H9 (cell line): ENCODE results near the gene R3HDM4. TPM values are rescaled to one million over a fixed set of nuclear protein-coding genes. Genes with fewer than 3 reads are reported as not detected.

Experiments
- DNase-seq: peaks from one replicate; pipeline ENCODE4 v3.0.0-alpha.2; 2017
- H2AFZ ChIP-seq: one replicate; pipeline ENCODE4 v1.6.1; 2013; ENCODE audit warnings: mild to moderate bottlenecking, low read length, control low read depth, moderate library complexity
- H2AK5ac ChIP-seq: 2 replicates; pipeline ENCODE4 v1.6.1; 2013; ENCODE audit warnings: low read length, control low read depth, mixed read lengths; ENCODE audit not compliant: insufficient read length
- H2BK120ac ChIP-seq: one replicate; pipeline ENCODE4 v1.6.1; 2013; ENCODE audit warnings: low read depth, mild to moderate bottlenecking, low read length, control low read depth, inconsistent platforms; ENCODE audit not compliant: poor library complexity, severe bottlenecking
- H2BK12ac ChIP-seq: 2 replicates; pipeline ENCODE4 v1.6.1; 2013; ENCODE audit warnings: low read length, control low read depth, mixed read lengths, low read depth; ENCODE audit not compliant: insufficient read length
- H2BK15ac ChIP-seq: 2 replicates; pipeline ENCODE4 v1.6.1; 2013; ENCODE audit warnings: low read depth, low read length, control low read depth
- H2BK20ac ChIP-seq: one replicate; pipeline ENCODE4 v1.6.1; 2013; ENCODE audit warnings: low read depth, mild to moderate bottlenecking, low read length, control low read depth, inconsistent platforms; ENCODE audit not compliant: poor library complexity, severe bottlenecking
- H2BK5ac ChIP-seq: 2 replicates; pipeline ENCODE4 v1.6.1; 2013; ENCODE audit warnings: low read length, control low read depth, mixed read lengths; ENCODE audit not compliant: insufficient read length
- H3K14ac ChIP-seq: 2 replicates; pipeline ENCODE4 v1.6.1; 2013; ENCODE audit warnings: low read length, control low read depth; ENCODE audit not compliant: insufficient read depth
- H3K18ac ChIP-seq: 2 replicates; pipeline ENCODE4 v1.6.1; 2013; ENCODE audit warnings: low read depth, mild to moderate bottlenecking, mixed read lengths, low read length, control low read depth; ENCODE audit not compliant: insufficient read length
- H3K23ac ChIP-seq: 2 replicates; pipeline ENCODE4 v1.6.1; 2013; ENCODE audit warnings: low read length, control low read depth, mixed read lengths, low read depth; ENCODE audit not compliant: insufficient read length
- H3K23me2 ChIP-seq: 2 replicates; pipeline ENCODE4 v1.6.1; 2013; ENCODE audit warnings: low read depth, mild to moderate bottlenecking, mixed read lengths, low read length, control low read depth; ENCODE audit not compliant: insufficient read length, poor library complexity, severe bottlenecking
- H3K27ac ChIP-seq: 2 replicates; pipeline ENCODE4 v1.5.1; 2013; ENCODE audit warnings: low read length, control low read depth, mixed read lengths, low read depth; ENCODE audit not compliant: insufficient read length
- H3K27me3 ChIP-seq: 2 replicates; pipeline ENCODE4 v1.6.1; 2013; ENCODE audit warnings: low read length, control low read depth, inconsistent platforms; ENCODE audit not compliant: insufficient read depth
- H3K4ac ChIP-seq: 2 replicates; pipeline ENCODE4 v1.6.1; 2013; ENCODE audit warnings: low read depth, mild to moderate bottlenecking, control low read depth, inconsistent platforms, low read length, moderate library complexity
- H3K4me1 ChIP-seq: 2 replicates; pipeline ENCODE4 v1.6.1; 2013; ENCODE audit warnings: low read length, control low read depth, inconsistent platforms; ENCODE audit not compliant: insufficient read depth
- H3K4me2 ChIP-seq: 2 replicates; pipeline ENCODE4 v1.6.1; 2013; ENCODE audit warnings: low read length, control low read depth, mixed read lengths; ENCODE audit not compliant: insufficient read length, insufficient read depth
- H3K56ac ChIP-seq: 2 replicates; pipeline ENCODE4 v1.6.1; 2013; ENCODE audit warnings: low read depth, mild to moderate bottlenecking, mixed read lengths, low read length, control low read depth; ENCODE audit not compliant: insufficient read length
- H3K79me1 ChIP-seq: 2 replicates; pipeline ENCODE4 v1.6.1; 2013; ENCODE audit warnings: low read depth, mild to moderate bottlenecking, moderate library complexity, low read length, control low read depth, inconsistent platforms; ENCODE audit not compliant: insufficient read depth, poor library complexity, severe bottlenecking
- H3K79me2 ChIP-seq: 2 replicates; pipeline ENCODE4 v1.6.1; 2013; ENCODE audit warnings: low read length, control low read depth, inconsistent platforms; ENCODE audit not compliant: insufficient read depth
- H3K9ac ChIP-seq: 2 replicates; pipeline ENCODE4 v1.6.1; 2013; ENCODE audit warnings: low read length, control low read depth, mixed read lengths; ENCODE audit not compliant: insufficient read length; ENCODE audit errors: extremely low read depth
- H3K9me3 ChIP-seq: one replicate; pipeline ENCODE4 v1.6.1; 2013; ENCODE audit warnings: low read depth, low read length, inconsistent platforms; ENCODE audit not compliant: control insufficient read depth
- H3T11ph ChIP-seq: one replicate; pipeline ENCODE4 v1.6.1; 2013; ENCODE audit warnings: mild to moderate bottlenecking, low read length, control low read depth, inconsistent platforms
- H4K20me1 ChIP-seq: one replicate; pipeline ENCODE4 v1.6.1; 2013; ENCODE audit not compliant: control insufficient read depth, insufficient read length, insufficient read depth
- H4K5ac ChIP-seq: 2 replicates; pipeline ENCODE4 v1.6.1; 2013; ENCODE audit warnings: low read depth, mild to moderate bottlenecking, mixed read lengths, low read length, control low read depth; ENCODE audit not compliant: insufficient read length
- H4K8ac ChIP-seq: replicated peaks from 2 replicates; pipeline ENCODE4 v1.6.1; 2013; ENCODE audit warnings: low read length, control low read depth, mixed read lengths, low read depth; ENCODE audit not compliant: insufficient read length
- H4K91ac ChIP-seq: 2 replicates; pipeline ENCODE4 v1.6.1; 2013; ENCODE audit warnings: low read depth, mild to moderate bottlenecking, moderate library complexity, mixed read lengths, low read length, control low read depth; ENCODE audit not compliant: insufficient read length
- H3K27ac Mint-ChIP-seq, 3 experiments: 2 replicates in 2 of 3; 3 replicates in 1 of 3; pipeline ENCODE4 v1.8.0; 2020 to 2021; ENCODE audit warnings: mixed read lengths in 3 of 3, mild to moderate bottlenecking in 1 of 3, moderate library complexity in 1 of 3
- H3K27me3 Mint-ChIP-seq: 2 replicates; pipeline ENCODE4 v1.8.0; 2021; ENCODE audit warnings: low read depth, mild to moderate bottlenecking, moderate library complexity, mixed read lengths
- H3K36me3 Mint-ChIP-seq, 3 experiments: 2 replicates in 2 of 3; 3 replicates in 1 of 3; pipeline ENCODE4 v1.8.0; 2020 to 2021; ENCODE audit warnings: low read depth in 3 of 3, mixed read lengths in 3 of 3; ENCODE audit not compliant: insufficient read depth in 1 of 3
- H3K4me1 Mint-ChIP-seq, 2 experiments: 2 replicates each; pipeline ENCODE4 v1.8.0; 2020; ENCODE audit warnings: mixed read lengths in 2 of 2
- H3K4me3 Mint-ChIP-seq, 2 experiments: 2 replicates in 1 of 2; 3 replicates in 1 of 2; pipeline ENCODE4 v1.8.0; 2020 to 2021; ENCODE audit warnings: mild to moderate bottlenecking in 2 of 2, mixed read lengths in 2 of 2, moderate library complexity in 1 of 2
- H3K9me3 Mint-ChIP-seq, 2 experiments: 2 replicates in 1 of 2; 3 replicates in 1 of 2; pipeline ENCODE4 v1.8.0; 2020; ENCODE audit warnings: mild to moderate bottlenecking in 2 of 2, mixed read lengths in 2 of 2, moderate library complexity in 1 of 2
- CTCF ChIP-seq: fragments of 200-600 bp; sonication (generic); conservative IDR thresholded peaks from 3 replicates; pipeline ENCODE4 v1.8.0; 2021; ENCODE audit warnings: antibody characterized with exemption, mild to moderate bottlenecking
- WGBS: extraction: QIAGEN DNeasy Blood & Tissue Kit; methylation state at CpG from one replicate; pipeline ENCODE4 v1.1.7; 2013; ENCODE audit warnings: missing lambda C conversion rate, low lambda C conversion rate, mixed read lengths; ENCODE audit not compliant: insufficient read length; ENCODE audit errors: extremely low coverage; 5-methylcytosine and 5-hydroxymethylcytosine counted together
- total RNA-seq: library from RNA; stranded (reverse); gene quantifications from 2 replicates; pipeline ENCODE4 v1.2.1, GENCODE V29; 2021

R3HDM4 gene
- total RNA-seq, 1 experiment from 2014 or later = 66.4 TPM

GRCh38 chr19:866769-867300 is 46.2 kb downstream of the R3HDM4 start:
- Histone ChIP-seq H4K91ac (no peak overlapping the region), H3K4me1 (no peaks in the 10 kb centered on the region), H3K9me3 (no peaks in the 10 kb centered on the region), H3K18ac (no peak overlapping the region), H3K27ac (no peak overlapping the region), H3K23me2 (no peaks in the 10 kb centered on the region), H2BK15ac (no peak overlapping the region), H4K8ac (no peak overlapping the region), H2AK5ac (no peak overlapping the region), H3K9ac (no peak overlapping the region), H3K56ac (no peak overlapping the region), H3K14ac (no peak overlapping the region), H2BK20ac (no peak overlapping the region), H3K79me1 (no peaks in the 10 kb centered on the region), H2BK12ac (no peak overlapping the region), H2AFZ (no peak overlapping the region), H3K79me2 (no peaks in the 10 kb centered on the region), H4K5ac (no peak overlapping the region), H3K4me2 (no peak overlapping the region), H3K23ac (no peak overlapping the region), H4K20me1 (no peaks in the 10 kb centered on the region), H2BK120ac (no peak overlapping the region), H3K4ac (no peak overlapping the region), H3T11ph (no peak overlapping the region), H2BK5ac (no peak overlapping the region), H3K27me3 (no peaks in the 10 kb centered on the region)
- Mint-ChIP-seq H3K4me3 (no peak overlapping the region), H3K9me3 (peaks cover 3 to 4% of the 10 kb centered on the region in 2 experiments; a peak in 4 of 5 replicates), H3K36me3 (peaks cover 20 to 39% (median 30%) of the 10 kb centered on the region in 3 experiments), H3K4me1 (peaks cover 8 to 27% of the 10 kb centered on the region in 2 experiments), H3K27ac (no peak overlapping the region), H3K27me3 (peaks cover 8% of the 10 kb centered on the region; the same call in 1 of the 2 replicates)
- no peak for DNase-seq
- WGBS = no CpG with 5 or more reads among the region's 38 CpGs
- no peak for TF ChIP-seq CTCF
